Ovary (tissue), 9 donors: ENCODE measurements around the gene HMGCS2. TPM values are rescaled to one million over a fixed set of nuclear protein-coding genes. Genes with fewer than 3 reads are reported as not detected.

ENCODE experiments used
- DNase-seq, 5 donors: peaks; one replicate each; pipeline ENCODE4 v3.0.0-alpha.2; 2019 to 2020
- H3K27ac ChIP-seq, 2 donors: fragments of 200-600 bp; one replicate each; pipeline versions ENCODE4 v1.5.1 to v1.8.0; 2019 to 2022
- H3K27me3 ChIP-seq: fragments of 200-600 bp; one replicate; pipeline ENCODE4 v1.8.0; 2022
- H3K36me3 ChIP-seq: fragments of 200-600 bp; sonication (generic); one replicate; pipeline ENCODE4 v1.5.1; 2019
- H3K4me1 ChIP-seq: one replicate; pipeline ENCODE4 v1.8.1; 2013; ENCODE audit warnings: mild to moderate bottlenecking, moderate library complexity; ENCODE audit not compliant: insufficient read depth
- H3K4me3 ChIP-seq: fragments of 200-600 bp; sonication (generic); one replicate; pipeline ENCODE4 v1.5.1; 2017
- H3K9me3 ChIP-seq, 2 donors: fragments of 200-600 bp in 1 of 2; sonication (generic) in 1 of 2; one replicate each; pipeline versions ENCODE4 v1.5.1 to v1.8.1; 2013 to 2019; ENCODE audit warnings: mild to moderate bottlenecking in 1 of 2, moderate library complexity in 1 of 2
- EP300 ChIP-seq: sonication (generic); formaldehyde crosslinking; IDR thresholded peaks from one replicate; pipeline ENCODE4 v1.6.1; 2017; ENCODE audit warnings: antibody characterized with exemption
- POLR2A ChIP-seq: fragments of 450-650 bp; IDR thresholded peaks from one replicate; pipeline ENCODE4 v1.6.1; 2017; ENCODE audit warnings: antibody characterized with exemption, mild to moderate bottlenecking, moderate library complexity
- WGBS, 3 donors: extraction: QIAGEN DNeasy Blood & Tissue Kit in 1 of 3; methylation state at CpG; one replicate each; pipeline versions ENCODE4 v1.1.5 to v1.1.7; 2013 to 2017; 5-methylcytosine and 5-hydroxymethylcytosine counted together
- intact Hi-C, 4 donors: fragments of 100-400 bp; cut with DNase I; formaldehyde crosslinking; loops; one replicate each; pipeline versions ENCODE4 v1.11.0 to v1.15.1; 2022 to 2023
- polyA plus RNA-seq, 2 donors: library from polyadenylated mRNA; stranded (reverse); fragments of 200-250 nt in 1 of 2; fragments of 350-450 nt in 1 of 2; fragmentation: Illumina TruSeq in 1 of 2; extraction: RNeasy Lipid Tissue Mini Kit (QIAGEN cat#74804) in 1 of 2; gene quantifications; one replicate each; pipeline ENCODE4 v1.2.3, GENCODE V29; 2013 to 2014
- total RNA-seq, 7 donors: library from RNA; depleted of rRNA in 2 of 7; stranded (reverse); fragments of >200 nt in 2 of 7; fragmentation: NEBNext Ultra II Directional in 3 of 7; extraction: Animal tissue kit (Norgen Biotek cat#: 25700) in 3 of 7; gene quantifications; one replicate each; pipeline versions ENCODE4 v1.1.0 to v1.2.4, GENCODE V29; 2016 to 2023
- TF ChIP-seq, protein P1 (sequence below), 3 donors: fragments of 450-650 bp in 2 of 3; fragments of 200-600 bp in 1 of 3; IDR thresholded peaks; one replicate each; pipeline versions ENCODE4 v1.5.1 to v1.8.0; 2016 to 2022; ENCODE audit warnings: antibody characterized with exemption in 3 of 3, mild to moderate bottlenecking in 1 of 3
- donor health status: DM: no; HTN: no; CAD: no; lungs with moderate emphysema.
- donor health status: DM: no; HTN: no; CAD: no.
- donor health status: Bipolar disorder and iron deficiency.
- donor health status: DM: yes; HTN: yes; CAD: no.
- donor health status: DM: no; HTN: no; CAD: no.
- donor health status: DM: yes; HTN: yes; CAD: no.

The HMGCS2 gene
- total and polyA plus RNA-seq, 9 donors: 0.12 to 1.7 (median 0.30) TPM; not detected in 2

DNA sequence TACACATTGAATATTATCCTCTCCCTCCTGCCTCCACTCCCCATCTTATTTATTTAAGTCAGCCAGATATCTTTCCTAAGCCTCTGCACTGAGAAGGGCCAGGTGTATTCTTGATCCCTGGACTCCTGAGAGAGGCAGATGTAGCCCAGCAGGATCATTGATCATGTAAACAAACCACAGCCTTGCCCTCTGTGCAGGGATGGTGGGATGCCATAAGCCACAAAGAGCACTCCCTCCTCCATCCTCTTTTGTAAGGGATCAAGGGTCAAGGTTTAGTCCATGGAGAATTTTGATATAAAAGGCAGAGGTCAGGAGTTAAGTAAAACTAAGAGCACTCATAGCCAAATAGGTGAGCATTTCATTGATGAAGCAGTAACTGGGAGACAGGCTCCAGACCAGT is 39.7 kb downstream of the HMGCS2 start:
- Histone ChIP-seq H3K36me3 (no peaks in the 10 kb centered on the region), H3K4me1 (no peaks in the 10 kb centered on the region), H3K27me3 (no peaks in the 10 kb centered on the region), H3K27ac (no peak overlapping the region), H3K9me3 (no peaks in the 10 kb centered on the region), H3K4me3 (no peak overlapping the region)
- no peak for TF ChIP-seq EP300
- DNase-seq: no peak
- intact Hi-C loops: no loop called here

DNA sequence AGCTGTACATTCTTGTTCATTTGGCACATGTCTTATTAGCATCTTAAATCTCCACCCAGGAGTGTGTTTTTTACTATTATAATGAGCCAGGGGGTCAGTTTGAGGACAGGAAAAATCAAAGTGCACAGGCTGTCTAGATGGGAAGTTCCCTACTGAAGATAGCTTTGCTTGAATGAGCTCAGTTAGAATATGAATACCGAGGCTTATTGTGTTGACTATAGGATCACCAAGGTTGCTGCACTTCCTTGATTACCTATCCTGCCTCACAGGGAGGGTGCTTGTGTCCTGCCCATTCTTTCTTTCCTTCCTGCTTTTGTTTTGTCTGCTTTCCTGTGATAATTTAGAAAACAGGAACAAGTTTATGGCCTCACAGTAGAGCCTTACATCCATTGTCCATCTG is 40.7 kb downstream of the HMGCS2 start:
- TF ChIP-seq EP300: no peak
- TF ChIP-seq, protein P1, sequence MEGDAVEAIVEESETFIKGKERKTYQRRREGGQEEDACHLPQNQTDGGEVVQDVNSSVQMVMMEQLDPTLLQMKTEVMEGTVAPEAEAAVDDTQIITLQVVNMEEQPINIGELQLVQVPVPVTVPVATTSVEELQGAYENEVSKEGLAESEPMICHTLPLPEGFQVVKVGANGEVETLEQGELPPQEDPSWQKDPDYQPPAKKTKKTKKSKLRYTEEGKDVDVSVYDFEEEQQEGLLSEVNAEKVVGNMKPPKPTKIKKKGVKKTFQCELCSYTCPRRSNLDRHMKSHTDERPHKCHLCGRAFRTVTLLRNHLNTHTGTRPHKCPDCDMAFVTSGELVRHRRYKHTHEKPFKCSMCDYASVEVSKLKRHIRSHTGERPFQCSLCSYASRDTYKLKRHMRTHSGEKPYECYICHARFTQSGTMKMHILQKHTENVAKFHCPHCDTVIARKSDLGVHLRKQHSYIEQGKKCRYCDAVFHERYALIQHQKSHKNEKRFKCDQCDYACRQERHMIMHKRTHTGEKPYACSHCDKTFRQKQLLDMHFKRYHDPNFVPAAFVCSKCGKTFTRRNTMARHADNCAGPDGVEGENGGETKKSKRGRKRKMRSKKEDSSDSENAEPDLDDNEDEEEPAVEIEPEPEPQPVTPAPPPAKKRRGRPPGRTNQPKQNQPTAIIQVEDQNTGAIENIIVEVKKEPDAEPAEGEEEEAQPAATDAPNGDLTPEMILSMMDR (IDR thresholded peaks at IDR 0.05): no peak
- TF ChIP-seq POLR2A: no peak
- intact Hi-C loops: no loop called here
- H3K4me3 ChIP-seq: no peak overlapping the region
- H3K27ac ChIP-seq: no peak overlapping the region
- no peak for DNase-seq
- H3K36me3 ChIP-seq: no peaks in the 10 kb centered on the region
- no peaks in the 10 kb centered on the region for H3K27me3 ChIP-seq
- WGBS, 3 donors: 60 to 68% (median 63%) methylated on average over 1 of the region's 1 CpG
- no peaks in the 10 kb centered on the region for H3K4me1 ChIP-seq
- H3K9me3 ChIP-seq: no peaks in the 10 kb centered on the region

DNA sequence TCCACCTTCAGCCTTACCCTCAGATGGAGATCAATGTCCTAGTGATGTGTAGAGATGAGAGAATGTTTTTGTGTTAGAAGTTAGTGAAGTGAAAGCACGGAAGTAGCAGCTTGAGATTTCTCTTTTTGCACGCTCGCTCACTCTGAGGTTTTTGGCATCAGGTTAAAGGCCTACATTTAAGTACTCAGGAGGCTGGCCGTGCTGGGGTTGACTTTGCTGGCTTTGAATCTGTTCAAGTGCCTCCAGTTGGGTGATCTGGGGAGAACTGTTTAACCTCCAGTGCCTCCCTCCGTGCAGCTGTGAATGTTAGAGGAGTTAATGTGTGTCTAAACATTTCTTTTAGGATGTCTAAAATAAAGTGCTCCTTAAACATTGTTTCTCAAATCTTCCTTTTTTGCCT is 43.1 kb downstream of the HMGCS2 start:
- Histone ChIP-seq H3K36me3 (no peaks in the 10 kb centered on the region), H3K27ac (no peak overlapping the region), H3K4me1 (no peaks in the 10 kb centered on the region), H3K4me3 (no peak overlapping the region), H3K27me3 (no peaks in the 10 kb centered on the region), H3K9me3 (no peaks in the 10 kb centered on the region)
- 90 to 93% (median 91%) methylated on average over 5 of the region's 5 CpGs for WGBS, 3 donors
- TF ChIP-seq POLR2A (no peak), EP300 (no peak)
- TF ChIP-seq, protein P1 (IDR thresholded peaks at IDR 0.05): no peak
- intact Hi-C loops: no loop called here
- no peak for DNase-seq

DNA sequence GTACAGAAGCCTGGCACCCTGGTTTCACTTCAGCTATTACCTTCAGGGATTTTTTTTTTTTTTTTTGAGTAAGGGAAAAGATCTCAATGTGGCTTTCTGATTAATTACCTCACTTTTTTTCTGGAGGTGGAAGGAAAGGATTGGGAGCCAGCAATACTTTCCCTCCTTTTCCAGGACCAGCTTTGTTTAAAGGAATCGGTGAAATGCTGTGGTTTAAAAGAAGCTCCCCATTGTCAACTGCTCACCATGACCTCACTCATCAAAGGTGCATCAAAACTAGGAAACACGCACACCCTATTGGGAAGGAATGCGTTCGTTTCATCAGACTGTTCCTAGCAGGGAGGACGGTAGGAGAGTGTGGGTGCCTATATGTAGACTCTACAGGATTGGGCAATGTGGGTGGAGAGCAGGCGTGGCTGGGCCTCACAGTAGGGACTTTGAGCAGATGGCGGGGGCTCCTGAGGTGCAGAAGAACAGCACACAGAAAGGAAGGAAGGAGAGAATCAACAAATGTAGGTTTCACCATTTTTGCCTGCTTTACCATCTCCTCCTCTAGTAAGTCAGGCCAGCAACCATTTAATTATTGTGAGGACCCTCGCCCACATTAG is 44.0 kb downstream of the HMGCS2 start:
- Histone ChIP-seq H3K4me3 (no peak overlapping the region), H3K27ac (no peak overlapping the region), H3K9me3 (no peaks in the 10 kb centered on the region), H3K36me3 (no peaks in the 10 kb centered on the region), H3K4me1 (no peaks in the 10 kb centered on the region), H3K27me3 (no peaks in the 10 kb centered on the region)
- DNase-seq: no peak
- intact Hi-C loops: no loop called here
- TF ChIP-seq, protein P1 (IDR thresholded peaks at IDR 0.05): no peak
- no peak for TF ChIP-seq EP300
- no peak for TF ChIP-seq POLR2A
- WGBS, 3 donors: 88 to 93% (median 93%) methylated on average over 8 of the region's 8 CpGs

DNA sequence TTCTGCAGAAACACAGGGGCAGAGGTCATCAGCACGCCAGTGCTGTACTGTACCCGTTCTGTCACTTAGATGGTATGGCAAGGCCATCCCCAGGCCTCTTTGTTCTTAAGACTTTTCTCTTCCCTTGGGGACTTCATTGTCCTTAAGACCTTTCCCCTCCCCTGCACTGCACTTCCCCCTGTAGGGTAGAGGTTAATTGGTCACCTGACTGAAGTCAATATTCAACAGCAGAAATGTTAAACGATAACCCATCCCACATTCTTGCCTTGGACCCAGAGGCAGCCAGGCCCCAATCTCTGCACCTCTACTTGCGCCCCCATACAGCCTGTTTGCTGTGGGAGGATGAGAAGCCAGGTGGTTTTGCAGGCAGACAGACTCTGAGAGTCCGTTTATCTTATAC is 46.8 kb downstream of the HMGCS2 start:
- no peak for TF ChIP-seq POLR2A
- no peak for TF ChIP-seq EP300

More for the DNA sequence above, 46.8 kb downstream of the HMGCS2 start:
- H3K4me1 ChIP-seq: no peaks in the 10 kb centered on the region
- DNase-seq: no peak
- H3K27me3 ChIP-seq: no peaks in the 10 kb centered on the region
- no peaks in the 10 kb centered on the region for H3K9me3 ChIP-seq
- H3K4me3 ChIP-seq: no peak overlapping the region
- H3K36me3 ChIP-seq: no peaks in the 10 kb centered on the region
- intact Hi-C loops: no loop called here
- 81 to 90% (median 87%) methylated on average over 5 of the region's 5 CpGs for WGBS, 3 donors
- H3K27ac ChIP-seq: no peak overlapping the region
